Panc1 (cell line): Measurements from ENCODE around the gene PPP1R9A. TPM values are rescaled to one million over a fixed set of nuclear protein-coding genes. Genes with fewer than 3 reads are reported as not detected.

Experiments used
- ATAC-seq: fragments of 200-7000 bp; cut with Tn5 transposase; 2 replicates; pipeline ENCODE4 v1.9.1; 2020; ENCODE audit warnings: mild to moderate bottlenecking, moderate library complexity
- BruUV-seq: library from RNA; stranded (reverse); fragments of 400-500 nt; replicated peaks from 2 replicates; lab custom pipeline; 2021; lab: Mats Ljungman, UMichigan
- CTCF ChIA-PET: fragments of 300-600 bp; sonication (Branson Sonifier 250); formaldehyde crosslinking; loops from one replicate; lab custom pipeline; 2022; ENCODE audit warnings: antibody characterized with exemption; lab: Charles Lee
- POLR2A ChIA-PET: fragments of 300-600 bp; sonication (Branson Sonifier 250); formaldehyde crosslinking; loops from one replicate; lab custom pipeline; 2022; ENCODE audit warnings: antibody characterized with exemption; lab: Charles Lee
- DNase-seq: peaks from one replicate; pipeline ENCODE4 v3.0.0-alpha.2; 2010; ENCODE audit warnings: low read depth, low spot score
- H3K27ac ChIP-seq: 2 replicates; pipeline ENCODE4 v1.5.1; 2011; ENCODE audit warnings: mild to moderate bottlenecking, low read length, inconsistent platforms
- H3K27me3 ChIP-seq: fragments of 200-500 bp; sonication (Bioruptor generic); 2 replicates; pipeline ENCODE4 v1.6.0; 2014; ENCODE audit warnings: low read length, inconsistent platforms; ENCODE audit not compliant: control insufficient read depth, insufficient read depth
- H3K36me3 ChIP-seq: fragments of 200-500 bp; sonication (Bioruptor generic); 2 replicates; pipeline ENCODE4 v1.5.1; 2014; ENCODE audit warnings: inconsistent platforms, mild to moderate bottlenecking, low read length, moderate library complexity; ENCODE audit not compliant: control insufficient read depth, insufficient read depth
- H3K4me1 ChIP-seq: 2 replicates; pipeline ENCODE4 v1.5.1; 2011; ENCODE audit warnings: inconsistent platforms, mild to moderate bottlenecking, low read length, moderate library complexity; ENCODE audit not compliant: control insufficient read depth, insufficient read depth
- H3K4me3 ChIP-seq, 2 experiments: 2 replicates each; pipeline ENCODE4 v1.5.1; 2011 to 2012; ENCODE audit warnings: low read depth in 2 of 2, low read length in 2 of 2, mild to moderate bottlenecking in 2 of 2, inconsistent platforms in 1 of 2, moderate library complexity in 1 of 2
- H3K9me3 ChIP-seq: fragments of 200-500 bp; sonication (Bioruptor generic); 2 replicates; pipeline ENCODE4 v1.5.1; 2014; ENCODE audit warnings: low read depth, mild to moderate bottlenecking, inconsistent platforms, low read length, moderate library complexity; ENCODE audit not compliant: control insufficient read depth, insufficient read depth
- POLR2AphosphoS5 ChIP-seq: IDR thresholded peaks from 2 replicates; pipeline ENCODE4 v1.6.1; 2012; ENCODE audit warnings: mild to moderate bottlenecking, low read depth, low read length, moderate library complexity
- SIN3A ChIP-seq: IDR thresholded peaks from 2 replicates; pipeline ENCODE4 v1.6.1; 2012; ENCODE audit warnings: low read depth, mild to moderate bottlenecking, low read length, moderate library complexity, borderline replicate concordance; ENCODE audit not compliant: insufficient read depth
- TCF7L2 ChIP-seq: IDR thresholded peaks from 2 replicates; pipeline ENCODE4 v1.6.1; 2011; ENCODE audit warnings: mild to moderate bottlenecking, low read depth, low read length, inconsistent platforms
- in situ Hi-C: cut with HindIII; loops from 2 replicates; pipeline ENCODE4 v1.10.0; 2016; ENCODE audit warnings: low sequenced_read_pairs, low pct_unique_long_range_greater_than_20kb
- intact Hi-C: fragments of 100-400 bp; cut with micrococcal nuclease; formaldehyde crosslinking; loops from one replicate; pipeline ENCODE4 v1.10.0; 2022; ENCODE audit not compliant: unreplicated experiment
- total RNA-seq: library from RNA; stranded (reverse); gene quantifications from one replicate; pipeline ENCODE4 v1.2.1, GENCODE V29; 2021; ENCODE audit not compliant: unreplicated experiment
- TF ChIP-seq, protein P1 (sequence below), 2 experiments: IDR thresholded peaks; 2 replicates each; pipeline ENCODE4 v1.6.1; 2011 to 2012; ENCODE audit warnings: low read depth in 2 of 2, control low read depth in 1 of 2, low read length in 1 of 2, mild to moderate bottlenecking in 1 of 2, moderate library complexity in 1 of 2; ENCODE audit not compliant: insufficient read depth in 1 of 2
- TF ChIP-seq, protein P2 (sequence below): fragments of 450-650 bp; IDR thresholded peaks from 2 replicates; pipeline ENCODE4 v1.5.1; 2017; ENCODE audit warnings: mild to moderate bottlenecking

The PPP1R9A gene
- total RNA-seq, 1 experiment from 2014 or later = 5.0 TPM

DNA sequence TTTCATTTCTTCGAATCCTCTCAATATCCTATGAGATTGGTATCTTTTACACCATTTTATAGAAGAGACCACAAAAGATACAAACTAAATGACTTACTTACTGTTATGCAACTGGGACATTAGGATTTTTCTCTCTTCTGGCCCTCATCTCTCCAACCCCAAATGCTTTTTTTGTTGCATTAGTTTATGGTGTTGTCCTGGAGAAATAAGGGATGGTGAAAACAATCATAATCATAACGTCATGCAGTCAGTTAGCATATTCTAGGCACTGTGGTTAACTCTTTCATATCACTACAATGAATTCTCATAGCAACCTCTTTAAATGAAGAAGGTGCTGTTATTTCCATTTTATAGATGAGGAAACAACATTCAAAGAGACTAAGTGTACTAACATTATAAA, 312.3 kb downstream of the PPP1R9A start:
- intact Hi-C loops (no loop called here), in situ Hi-C loops (no loop called here)
- Histone ChIP-seq H3K36me3 (no peaks in the 10 kb centered on the region), H3K9me3 (no peaks in the 10 kb centered on the region), H3K4me1 (no peaks in the 10 kb centered on the region), H3K4me3 (no peak overlapping the region), H3K27me3 (no peaks in the 10 kb centered on the region), H3K27ac (no peak overlapping the region)
- BruUV-seq = no TSS peak
- DNase-seq (no peak), ATAC-seq (no peak)
- TF ChIP-seq, protein P1, sequence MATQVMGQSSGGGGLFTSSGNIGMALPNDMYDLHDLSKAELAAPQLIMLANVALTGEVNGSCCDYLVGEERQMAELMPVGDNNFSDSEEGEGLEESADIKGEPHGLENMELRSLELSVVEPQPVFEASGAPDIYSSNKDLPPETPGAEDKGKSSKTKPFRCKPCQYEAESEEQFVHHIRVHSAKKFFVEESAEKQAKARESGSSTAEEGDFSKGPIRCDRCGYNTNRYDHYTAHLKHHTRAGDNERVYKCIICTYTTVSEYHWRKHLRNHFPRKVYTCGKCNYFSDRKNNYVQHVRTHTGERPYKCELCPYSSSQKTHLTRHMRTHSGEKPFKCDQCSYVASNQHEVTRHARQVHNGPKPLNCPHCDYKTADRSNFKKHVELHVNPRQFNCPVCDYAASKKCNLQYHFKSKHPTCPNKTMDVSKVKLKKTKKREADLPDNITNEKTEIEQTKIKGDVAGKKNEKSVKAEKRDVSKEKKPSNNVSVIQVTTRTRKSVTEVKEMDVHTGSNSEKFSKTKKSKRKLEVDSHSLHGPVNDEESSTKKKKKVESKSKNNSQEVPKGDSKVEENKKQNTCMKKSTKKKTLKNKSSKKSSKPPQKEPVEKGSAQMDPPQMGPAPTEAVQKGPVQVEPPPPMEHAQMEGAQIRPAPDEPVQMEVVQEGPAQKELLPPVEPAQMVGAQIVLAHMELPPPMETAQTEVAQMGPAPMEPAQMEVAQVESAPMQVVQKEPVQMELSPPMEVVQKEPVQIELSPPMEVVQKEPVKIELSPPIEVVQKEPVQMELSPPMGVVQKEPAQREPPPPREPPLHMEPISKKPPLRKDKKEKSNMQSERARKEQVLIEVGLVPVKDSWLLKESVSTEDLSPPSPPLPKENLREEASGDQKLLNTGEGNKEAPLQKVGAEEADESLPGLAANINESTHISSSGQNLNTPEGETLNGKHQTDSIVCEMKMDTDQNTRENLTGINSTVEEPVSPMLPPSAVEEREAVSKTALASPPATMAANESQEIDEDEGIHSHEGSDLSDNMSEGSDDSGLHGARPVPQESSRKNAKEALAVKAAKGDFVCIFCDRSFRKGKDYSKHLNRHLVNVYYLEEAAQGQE (IDR thresholded peaks at IDR 0.05; ENCODE audit: insufficient read depth in 1 of 2, low read depth in 2 of 2, low read length in 1 of 2) = no peak
- CTCF ChIA-PET = no interaction called here
- POLR2A ChIA-PET = no interaction called here

DNA sequence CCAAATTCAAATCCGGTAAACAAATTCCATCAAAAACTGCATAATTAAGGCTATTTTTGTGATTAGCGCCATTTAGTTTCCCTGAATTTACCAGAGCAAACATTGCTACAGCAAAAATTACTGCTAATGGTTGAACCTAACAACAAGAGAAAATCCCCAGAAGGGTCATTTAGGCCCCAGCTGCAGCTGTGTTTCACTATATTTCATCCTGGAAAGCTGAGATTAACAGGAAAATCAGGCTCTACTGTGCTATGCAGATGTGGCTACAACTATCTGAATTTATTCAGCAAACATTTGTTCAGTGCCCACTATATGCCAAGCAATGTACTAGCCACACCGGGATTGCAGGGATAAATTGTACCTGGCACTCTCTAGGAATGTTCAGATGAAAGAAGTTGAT, 312.9 kb downstream of the PPP1R9A start:
- no peaks in the 10 kb centered on the region for H3K9me3 ChIP-seq
- H3K27ac ChIP-seq = no peak overlapping the region
- H3K4me1 ChIP-seq = no peaks in the 10 kb centered on the region
- TF ChIP-seq POLR2AphosphoS5 (no peak), SIN3A (no peak)
- TF ChIP-seq, protein P1 (IDR thresholded peaks at IDR 0.05; ENCODE audit: insufficient read depth in 1 of 2, low read depth in 2 of 2, low read length in 1 of 2) = no peak
- POLR2A ChIA-PET = interaction anchor here (0.6 kb wide), 1 partner anchor 276 kb away, joined by 11 read pairs; no protein-coding TSS in a partner anchor
- no TSS peak for BruUV-seq
- CTCF ChIA-PET = no interaction called here
- intact Hi-C loops (no loop called here), in situ Hi-C loops (no loop called here)
- no peak for ATAC-seq
- DNase-seq = no peak
- no peak overlapping the region for H3K4me3 ChIP-seq
- H3K36me3 ChIP-seq = no peaks in the 10 kb centered on the region
- no peaks in the 10 kb centered on the region for H3K27me3 ChIP-seq

DNA sequence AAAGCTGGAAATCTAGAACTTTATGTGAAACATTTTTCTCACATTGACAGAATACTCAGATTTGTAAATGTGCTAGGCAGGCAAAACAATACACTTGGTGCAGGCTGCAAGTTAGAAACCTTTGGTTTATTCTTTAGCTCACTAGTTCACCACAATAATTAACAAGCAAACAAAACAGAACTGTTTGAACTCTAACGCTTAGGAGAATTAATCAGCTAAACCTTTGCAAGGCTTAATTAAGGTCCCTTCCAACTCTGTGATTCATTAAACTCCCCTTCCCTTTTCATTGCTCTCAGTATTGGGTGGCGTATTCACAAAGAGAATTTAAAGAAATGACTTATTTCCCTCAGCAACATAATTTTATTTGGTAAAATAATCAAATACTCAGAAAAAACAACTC, 317.9 kb downstream of the PPP1R9A start:
- in situ Hi-C loops = no loop called here
- Histone ChIP-seq H3K4me1 (no peaks in the 10 kb centered on the region), H3K36me3 (no peaks in the 10 kb centered on the region), H3K27me3 (no peaks in the 10 kb centered on the region), H3K27ac (no peak overlapping the region), H3K9me3 (no peaks in the 10 kb centered on the region), H3K4me3 (no peak overlapping the region)
- CTCF ChIA-PET = no interaction called here
- POLR2A ChIA-PET = no interaction called here
- ATAC-seq = no peak
- intact Hi-C loops = no loop called here
- TF ChIP-seq, protein P2, sequence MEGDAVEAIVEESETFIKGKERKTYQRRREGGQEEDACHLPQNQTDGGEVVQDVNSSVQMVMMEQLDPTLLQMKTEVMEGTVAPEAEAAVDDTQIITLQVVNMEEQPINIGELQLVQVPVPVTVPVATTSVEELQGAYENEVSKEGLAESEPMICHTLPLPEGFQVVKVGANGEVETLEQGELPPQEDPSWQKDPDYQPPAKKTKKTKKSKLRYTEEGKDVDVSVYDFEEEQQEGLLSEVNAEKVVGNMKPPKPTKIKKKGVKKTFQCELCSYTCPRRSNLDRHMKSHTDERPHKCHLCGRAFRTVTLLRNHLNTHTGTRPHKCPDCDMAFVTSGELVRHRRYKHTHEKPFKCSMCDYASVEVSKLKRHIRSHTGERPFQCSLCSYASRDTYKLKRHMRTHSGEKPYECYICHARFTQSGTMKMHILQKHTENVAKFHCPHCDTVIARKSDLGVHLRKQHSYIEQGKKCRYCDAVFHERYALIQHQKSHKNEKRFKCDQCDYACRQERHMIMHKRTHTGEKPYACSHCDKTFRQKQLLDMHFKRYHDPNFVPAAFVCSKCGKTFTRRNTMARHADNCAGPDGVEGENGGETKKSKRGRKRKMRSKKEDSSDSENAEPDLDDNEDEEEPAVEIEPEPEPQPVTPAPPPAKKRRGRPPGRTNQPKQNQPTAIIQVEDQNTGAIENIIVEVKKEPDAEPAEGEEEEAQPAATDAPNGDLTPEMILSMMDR = no peak
- no peak for TF ChIP-seq TCF7L2
- no peak for TF ChIP-seq SIN3A
- no peak for TF ChIP-seq POLR2AphosphoS5
- TF ChIP-seq, protein P1 (IDR thresholded peaks at IDR 0.05; ENCODE audit: insufficient read depth in 1 of 2, low read depth in 2 of 2, low read length in 1 of 2) = no peak
- no peak for DNase-seq
- no TSS peak for BruUV-seq
